T-helper 2 cell treated with Interferon-gamma antibody and Interleukin-4, amounts not matched to agents 5 μg/mL and 100 μg/mL, for 36 hours (primary cell): ENCODE results near the gene TCF4.
A peak's percentile ranks its signal among the peaks of the same experiment; 100 is the strongest.

ENCODE experiments used
- DNase-seq: peaks from one replicate; pipeline ENCODE4 v3.0.0; 2021; ENCODE audit warnings: low spot score
- H3K27ac Mint-ChIP-seq: one replicate; pipeline ENCODE4 v1.8.0; 2021; ENCODE audit warnings: mild to moderate bottlenecking, mixed read lengths
- H3K27me3 Mint-ChIP-seq: one replicate; pipeline ENCODE4 v1.8.0; 2021; ENCODE audit warnings: low read depth, mixed read lengths
- H3K36me3 Mint-ChIP-seq: one replicate; pipeline ENCODE4 v1.8.0; 2021; ENCODE audit warnings: low read depth, mixed read lengths
- H3K4me1 Mint-ChIP-seq: one replicate; pipeline ENCODE4 v1.8.0; 2021; ENCODE audit warnings: low read depth, mixed read lengths
- H3K4me3 Mint-ChIP-seq: one replicate; pipeline ENCODE4 v1.8.0; 2022; ENCODE audit warnings: mild to moderate bottlenecking, moderate library complexity, mixed read lengths
- H3K9me3 Mint-ChIP-seq: one replicate; pipeline ENCODE4 v1.8.0; 2021; ENCODE audit warnings: mixed read lengths

Gene TCF4

DNA sequence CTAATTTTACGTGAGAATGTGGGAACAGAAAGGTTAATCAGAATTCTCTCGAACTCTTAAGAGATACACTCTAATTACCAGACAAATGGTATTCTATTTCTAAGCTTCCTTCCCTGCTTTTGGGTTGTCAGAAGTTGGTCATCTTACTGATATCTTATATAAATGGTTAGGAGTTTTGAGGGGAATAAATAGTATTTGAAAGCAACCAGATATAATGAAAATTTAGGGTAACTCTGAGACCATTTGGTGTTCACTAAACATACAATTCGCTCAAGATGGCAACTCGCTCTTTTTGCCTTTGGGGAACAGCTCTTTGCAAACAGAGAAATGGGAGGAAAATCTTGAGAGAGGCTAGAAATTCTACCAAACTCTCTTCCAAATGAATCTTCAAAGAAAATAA lies 250.9 kb downstream of the TCF4 start:
- H3K9me3 Mint-ChIP-seq: no peaks in the 10 kb centered on the region
- H3K4me3 Mint-ChIP-seq: no peak overlapping the region
- no peak for DNase-seq
- H3K36me3 Mint-ChIP-seq: no peaks in the 10 kb centered on the region
- peaks cover 10% of the 10 kb centered on the region for H3K27me3 Mint-ChIP-seq
- no peaks in the 10 kb centered on the region for H3K4me1 Mint-ChIP-seq
- no peak overlapping the region for H3K27ac Mint-ChIP-seq

DNA sequence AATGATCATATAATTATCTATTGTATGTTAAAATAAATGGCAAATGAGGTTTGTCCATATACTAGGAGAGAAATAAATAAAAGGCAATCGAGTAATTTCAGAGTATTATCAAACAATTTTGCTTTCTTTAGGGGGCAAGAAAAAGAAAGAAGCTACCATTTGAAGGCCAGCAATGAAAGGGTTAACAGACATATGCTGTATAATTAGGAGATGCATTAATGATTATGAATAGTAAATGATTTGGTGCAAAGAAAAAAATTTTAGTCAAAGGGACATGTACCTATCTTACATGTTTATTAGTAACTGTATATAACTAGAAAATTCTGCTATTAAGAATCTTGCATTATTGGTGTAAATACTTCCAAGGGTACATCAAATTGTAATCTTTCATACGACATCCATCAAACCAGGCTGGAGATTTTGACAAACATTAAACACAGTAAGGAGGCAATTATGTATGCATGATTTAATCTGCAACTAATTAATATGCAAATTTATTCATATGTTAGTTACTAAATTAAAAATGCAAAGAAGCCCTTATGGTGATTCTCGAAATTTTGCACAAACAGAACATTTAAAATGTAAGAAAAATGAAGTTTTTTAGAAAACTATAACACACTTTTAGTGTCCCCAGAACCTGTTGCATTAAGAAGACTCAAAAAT lies 251.4 kb downstream of the TCF4 start:
- H3K9me3 Mint-ChIP-seq: no peaks in the 10 kb centered on the region
- no peak overlapping the region for H3K4me3 Mint-ChIP-seq
- no peak for DNase-seq
- no peaks in the 10 kb centered on the region for H3K36me3 Mint-ChIP-seq
- no peaks in the 10 kb centered on the region for H3K4me1 Mint-ChIP-seq
- peaks cover 13% of the 10 kb centered on the region for H3K27me3 Mint-ChIP-seq
- H3K27ac Mint-ChIP-seq: no peak overlapping the region

DNA sequence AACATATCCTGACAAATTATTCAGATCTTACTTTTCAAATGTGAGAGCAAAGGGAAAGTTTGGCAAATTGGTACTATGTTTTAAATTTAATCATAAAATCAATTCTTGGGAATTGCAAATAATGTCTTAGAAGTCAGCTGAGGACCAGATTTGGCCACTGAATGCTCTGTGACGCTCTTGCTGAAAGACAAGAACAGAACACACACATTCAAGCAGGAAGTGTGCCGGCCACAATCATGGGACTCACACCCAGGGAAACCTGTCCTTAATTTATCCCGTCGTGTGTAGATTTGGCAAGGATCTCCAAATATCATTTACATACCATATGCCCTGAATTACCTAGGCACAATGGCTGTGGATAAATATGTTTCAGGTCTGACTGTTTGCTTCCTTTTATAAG lies 253.1 kb downstream of the TCF4 start:
- Mint-ChIP-seq H3K27ac (no peak overlapping the region), H3K36me3 (no peaks in the 10 kb centered on the region), H3K4me3 (no peak overlapping the region), H3K27me3 (peaks cover 19% of the 10 kb centered on the region), H3K9me3 (no peaks in the 10 kb centered on the region), H3K4me1 (no peaks in the 10 kb centered on the region)
- DNase-seq: no peak

DNA sequence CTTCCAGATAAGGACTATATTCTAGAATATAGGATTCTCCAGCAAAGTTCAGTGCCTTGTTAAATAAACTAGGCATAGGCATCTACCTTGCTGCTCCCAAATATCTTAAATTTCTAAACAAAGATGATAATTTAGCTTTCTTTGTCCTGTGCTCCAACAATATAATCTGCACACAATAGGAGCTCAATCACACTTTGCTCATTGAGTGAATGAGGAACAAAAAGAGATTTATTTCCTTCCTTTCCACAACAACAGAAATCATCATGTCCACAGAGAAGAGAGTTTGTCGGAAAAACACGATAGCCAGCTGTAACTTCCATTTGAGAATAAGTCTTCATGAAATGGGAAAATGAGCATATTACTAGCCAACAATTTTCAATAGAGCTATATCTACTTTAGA lies 256.7 kb downstream of the TCF4 start:
- Mint-ChIP-seq H3K27ac (no peak overlapping the region), H3K4me3 (no peak overlapping the region), H3K36me3 (no peaks in the 10 kb centered on the region), H3K27me3 (peaks cover 18% of the 10 kb centered on the region), H3K4me1 (no peaks in the 10 kb centered on the region), H3K9me3 (no peaks in the 10 kb centered on the region)
- DNase-seq: no peak

DNA sequence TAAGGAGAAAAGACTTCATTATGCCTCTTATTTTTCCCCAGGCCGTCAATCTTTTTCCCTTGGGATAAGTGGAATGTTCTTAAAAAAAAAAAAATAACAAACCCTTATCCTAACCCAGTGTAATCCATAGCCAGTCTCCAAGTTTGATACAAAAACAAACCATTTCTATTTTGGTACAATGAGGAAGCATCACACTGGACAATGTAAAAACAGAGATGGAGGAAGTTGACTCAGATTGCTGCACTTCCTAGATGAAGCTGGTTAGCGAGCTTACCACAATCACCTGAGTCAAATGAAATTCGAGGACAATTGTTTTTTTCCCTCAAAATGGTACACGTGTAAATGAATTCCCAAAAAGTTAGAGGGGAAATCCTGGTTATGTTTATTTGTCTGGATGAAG lies 259.7 kb downstream of the TCF4 start:
- Mint-ChIP-seq H3K36me3 (no peaks in the 10 kb centered on the region), H3K4me3 (no peak overlapping the region), H3K27me3 (peaks cover 27% of the 10 kb centered on the region), H3K4me1 (no peaks in the 10 kb centered on the region), H3K9me3 (no peaks in the 10 kb centered on the region), H3K27ac (no peak overlapping the region)
- DNase-seq: no peak

DNA sequence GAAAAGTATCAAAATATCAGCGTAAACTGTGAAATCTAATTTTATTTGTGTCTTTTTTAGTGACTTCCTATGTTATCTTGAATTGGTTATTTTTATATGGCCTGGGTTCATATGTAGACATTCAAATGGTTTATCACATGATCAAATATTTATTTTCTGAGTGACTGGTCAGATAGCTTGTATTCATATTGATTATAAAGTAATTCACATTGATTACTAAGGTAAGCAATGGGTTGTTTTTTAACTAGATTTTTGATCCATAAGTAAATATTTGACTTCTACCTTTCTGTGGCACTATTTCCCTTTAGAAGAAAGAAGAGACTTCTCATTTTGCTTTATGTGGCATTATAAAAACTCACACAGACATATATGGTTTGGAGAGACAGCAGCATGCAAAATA lies 260.5 kb downstream of the TCF4 start:
- no peak overlapping the region for H3K4me3 Mint-ChIP-seq
- DNase-seq: no peak
- no peaks in the 10 kb centered on the region for H3K36me3 Mint-ChIP-seq

DNA sequence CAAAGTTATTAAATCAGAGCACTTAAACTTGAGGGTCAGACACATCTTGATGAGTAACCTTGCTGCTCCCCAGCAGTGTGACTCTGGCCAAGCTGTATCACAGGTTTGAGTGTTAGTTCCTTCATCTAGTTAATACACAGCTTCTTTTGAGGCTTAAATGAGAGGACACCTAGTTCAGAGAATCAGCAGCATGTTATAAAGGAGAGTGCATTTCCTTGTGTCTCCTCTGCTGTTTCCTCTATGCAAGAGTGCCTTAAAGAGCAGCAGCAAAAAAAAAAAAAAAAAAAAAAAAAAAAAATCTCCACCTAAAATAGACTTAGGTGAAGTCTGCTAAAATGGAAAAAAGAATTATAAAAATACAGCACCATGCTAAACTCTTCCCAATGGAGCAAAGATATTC lies 261.9 kb downstream of the TCF4 start:
- Mint-ChIP-seq H3K36me3 (no peaks in the 10 kb centered on the region), H3K27me3 (peaks cover 37% of the 10 kb centered on the region), H3K27ac (no peak overlapping the region), H3K9me3 (no peaks in the 10 kb centered on the region), H3K4me1 (peaks cover 4% of the 10 kb centered on the region), H3K4me3 (no peak overlapping the region)
- no peak for DNase-seq

More for the DNA sequence above, 260.5 kb downstream of the TCF4 start:
- H3K27ac Mint-ChIP-seq: no peak overlapping the region
- peaks cover 34% of the 10 kb centered on the region for H3K27me3 Mint-ChIP-seq
- H3K4me1 Mint-ChIP-seq: no peaks in the 10 kb centered on the region
- H3K9me3 Mint-ChIP-seq: no peaks in the 10 kb centered on the region

DNA sequence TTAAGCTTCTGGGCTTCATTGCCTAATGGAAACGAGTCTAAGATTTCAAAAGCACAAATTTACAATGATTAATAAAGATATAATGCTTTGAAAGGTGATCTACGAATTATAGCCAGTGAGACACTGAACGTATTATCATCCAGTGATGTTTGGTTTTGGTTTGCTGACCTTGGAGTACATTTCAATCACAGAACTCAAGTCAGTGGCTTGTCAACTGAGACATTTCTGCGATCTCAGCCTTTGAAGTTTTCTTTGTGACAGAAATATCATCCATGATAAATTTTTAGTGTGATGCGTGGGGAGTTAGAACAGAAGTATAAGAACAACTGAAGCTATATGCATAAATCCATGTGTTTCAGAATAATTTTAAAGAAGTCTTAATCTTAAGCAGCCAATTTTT lies 263.8 kb downstream of the TCF4 start:
- Mint-ChIP-seq H3K9me3 (no peaks in the 10 kb centered on the region), H3K4me3 (no peak overlapping the region), H3K4me1 (peaks cover 6% of the 10 kb centered on the region), H3K27ac (no peak overlapping the region), H3K27me3 (peaks cover 52% of the 10 kb centered on the region), H3K36me3 (no peaks in the 10 kb centered on the region)
- DNase-seq: no peak

DNA sequence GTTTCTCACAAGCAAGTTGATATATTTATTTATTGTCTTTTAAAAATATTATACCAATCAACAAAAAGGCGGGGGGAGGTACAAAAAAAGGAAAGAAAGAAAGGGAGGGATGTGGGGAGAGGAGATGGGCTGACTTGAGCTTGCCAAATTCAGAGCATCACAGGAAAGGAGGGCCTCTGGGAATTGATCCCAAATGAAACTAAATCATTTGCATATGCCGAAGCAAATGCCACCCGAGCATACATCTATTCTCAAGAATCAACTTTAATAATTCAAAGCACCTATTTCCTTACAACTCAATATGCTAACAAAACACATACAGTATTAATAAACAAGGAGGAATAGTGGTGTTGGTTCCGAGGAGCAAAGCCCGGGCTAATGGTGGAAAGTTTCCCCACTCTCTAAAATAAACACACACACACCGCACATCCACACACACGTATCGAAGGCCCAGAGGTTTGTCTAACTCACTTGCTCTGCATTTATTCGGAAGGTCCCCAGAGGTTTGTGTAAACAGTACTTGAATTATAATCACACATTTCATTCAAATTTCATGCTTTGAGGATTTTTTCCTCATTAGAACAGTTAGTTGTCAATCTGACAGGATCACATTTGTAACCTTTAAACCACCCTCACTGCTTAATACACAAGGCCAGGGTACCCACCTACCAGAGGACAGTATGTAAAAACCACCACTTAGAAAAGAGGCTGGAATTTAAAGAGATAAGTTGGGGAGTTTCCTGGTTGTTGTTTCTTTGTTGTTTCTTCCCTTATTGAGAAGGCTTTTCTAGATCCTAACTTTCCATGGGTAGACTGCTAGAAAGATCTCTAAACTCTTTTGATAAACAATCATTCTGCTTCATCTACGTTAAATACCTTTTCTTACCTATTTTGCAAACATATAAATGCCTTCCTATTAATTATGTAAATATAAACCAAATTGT lies 264.7 kb downstream of the TCF4 start:
- no peaks in the 10 kb centered on the region for H3K9me3 Mint-ChIP-seq
- peaks cover 6% of the 10 kb centered on the region for H3K4me1 Mint-ChIP-seq
- H3K36me3 Mint-ChIP-seq: no peaks in the 10 kb centered on the region
- no peak overlapping the region for H3K4me3 Mint-ChIP-seq
- no peak for DNase-seq
- peaks cover 56% of the 10 kb centered on the region for H3K27me3 Mint-ChIP-seq
- H3K27ac Mint-ChIP-seq: no peak overlapping the region

DNA sequence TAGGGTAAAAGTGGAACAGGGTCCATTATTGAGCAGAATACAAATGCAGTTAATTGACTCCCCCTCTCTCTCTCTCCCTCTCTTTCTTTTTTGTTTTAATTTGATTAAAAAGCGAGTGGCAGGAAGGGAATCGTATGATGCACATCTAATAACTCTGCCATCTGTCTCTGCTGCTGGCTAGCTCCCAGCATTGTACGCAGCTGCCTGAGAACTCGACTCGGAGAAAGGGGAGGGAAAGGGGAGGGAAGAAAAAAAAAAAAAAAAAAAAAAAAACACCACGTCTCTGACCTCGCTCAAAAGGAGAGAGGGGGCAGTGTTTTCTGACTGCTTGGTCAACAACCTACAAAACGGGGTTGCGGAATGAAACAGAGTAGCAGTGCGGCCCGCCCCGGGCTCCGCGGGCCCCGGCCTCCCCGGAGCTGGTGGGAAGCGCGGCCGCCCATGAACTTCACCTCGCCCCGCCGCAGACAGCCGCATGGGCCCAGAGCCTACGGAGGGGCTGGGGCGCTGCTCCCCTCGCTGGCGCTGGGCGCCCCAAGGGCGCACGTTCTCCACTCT lies 265.7 kb downstream of the TCF4 start:
- Mint-ChIP-seq H3K27ac (no peak overlapping the region), H3K9me3 (no peaks in the 10 kb centered on the region), H3K27me3 (peaks cover 62% of the 10 kb centered on the region), H3K4me3 (peak overlapping the region; percentile 71), H3K4me1 (peaks cover 6% of the 10 kb centered on the region), H3K36me3 (no peaks in the 10 kb centered on the region)
- DNase-seq: no peak

DNA sequence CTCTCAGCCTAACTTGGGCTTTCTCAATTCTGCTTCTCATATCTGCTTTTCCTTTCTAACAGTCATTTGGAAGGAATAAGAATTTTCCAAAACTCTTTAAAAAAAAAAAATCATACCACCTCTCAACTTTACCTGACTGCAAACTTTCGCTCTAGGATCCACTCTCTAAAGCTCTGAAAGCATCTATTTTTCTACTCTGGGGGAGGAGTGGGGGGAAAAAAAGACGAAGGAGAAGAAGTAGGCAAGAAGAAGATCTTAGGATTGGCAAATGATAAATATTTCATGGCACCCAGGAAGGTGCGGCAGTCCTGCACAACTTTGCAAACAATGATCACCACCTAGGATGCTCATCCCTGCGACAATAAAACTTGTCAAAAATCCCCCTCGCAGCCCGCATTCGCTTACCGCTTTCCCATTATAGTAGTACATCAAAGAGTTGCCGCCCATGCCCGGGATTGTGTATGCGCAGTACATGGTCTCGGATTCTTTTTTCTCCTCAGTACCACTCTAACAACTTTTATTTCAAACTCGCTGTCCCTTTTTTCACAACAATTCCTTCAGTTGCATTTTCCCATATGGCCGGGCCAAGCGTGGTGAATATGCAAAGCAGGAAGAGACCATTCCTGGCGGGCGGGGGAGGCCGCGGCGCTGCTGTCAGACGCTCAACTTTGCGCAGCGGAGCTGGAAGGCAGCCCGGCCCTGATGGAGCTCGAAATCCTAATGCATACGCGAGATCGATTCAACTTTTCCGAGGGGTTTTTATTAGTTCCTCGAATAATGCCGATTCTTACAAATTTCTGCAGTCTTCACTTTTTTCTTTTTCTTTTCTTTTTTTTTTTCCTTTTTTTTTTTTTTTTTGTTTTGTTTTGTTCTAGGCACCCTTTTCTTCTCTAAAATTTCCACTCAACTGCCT lies 266.5 kb downstream of the TCF4 start:
- Mint-ChIP-seq H3K27me3 (peaks cover 62% of the 10 kb centered on the region), H3K4me1 (peaks cover 8% of the 10 kb centered on the region), H3K36me3 (no peaks in the 10 kb centered on the region), H3K27ac (no peak overlapping the region), H3K9me3 (no peaks in the 10 kb centered on the region), H3K4me3 (peak overlapping the region; percentile 71)
- peak; percentile 36 for DNase-seq

DNA sequence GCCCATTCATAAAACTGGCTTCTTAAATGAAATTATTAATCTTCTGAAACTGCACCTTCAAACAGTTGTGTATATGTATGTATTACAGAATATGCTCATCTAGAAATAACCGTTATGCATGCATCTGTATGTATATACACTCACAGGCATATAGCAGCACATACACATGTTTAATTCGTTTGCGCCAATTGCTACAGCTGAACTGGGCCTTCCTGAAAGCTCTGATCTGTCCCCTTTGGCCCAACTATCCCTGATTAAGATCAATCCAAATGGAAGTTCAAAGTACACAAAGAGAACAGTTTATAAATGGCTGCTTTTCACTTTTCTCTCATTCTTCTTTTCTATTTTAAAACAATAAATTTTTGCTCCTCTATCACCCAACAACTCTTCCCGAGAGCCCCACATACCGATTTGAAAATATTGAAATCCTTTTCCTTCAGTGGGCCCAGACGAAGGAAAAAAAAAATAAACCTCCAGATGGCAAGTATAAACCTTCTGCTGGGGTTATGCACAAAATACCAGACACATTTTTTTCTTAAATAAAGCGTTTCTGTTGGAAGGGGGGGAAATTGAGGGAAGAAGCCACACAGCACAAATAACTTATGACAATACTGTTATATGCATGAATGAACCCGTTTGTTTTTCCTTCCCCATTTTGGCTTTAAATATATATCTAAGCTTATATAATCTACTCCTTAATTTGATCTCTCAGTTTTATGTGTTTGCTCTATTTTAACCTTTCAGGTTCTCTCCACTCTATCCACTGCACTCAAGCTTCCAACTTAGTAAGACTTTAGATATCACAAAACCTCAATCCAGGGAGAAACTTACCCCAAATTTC lies 267.3 kb downstream of the TCF4 start:
- H3K27me3 Mint-ChIP-seq: peaks cover 59% of the 10 kb centered on the region
- no peaks in the 10 kb centered on the region for H3K36me3 Mint-ChIP-seq
- DNase-seq: no peak
- peaks cover 11% of the 10 kb centered on the region for H3K4me1 Mint-ChIP-seq
- no peak overlapping the region for H3K27ac Mint-ChIP-seq
- no peaks in the 10 kb centered on the region for H3K9me3 Mint-ChIP-seq
- H3K4me3 Mint-ChIP-seq: no peak overlapping the region
